BJ (cell line): ENCODE measurements around the gene PDCD10. TPM values are rescaled to one million over a fixed set of nuclear protein-coding genes. Genes with fewer than 3 reads are reported as not detected.

Source experiments
- CTCF ChIA-PET: fragments of 350-600 bp; formaldehyde crosslinking; extraction: SDS; loops from one replicate; lab custom pipeline; 2021; ENCODE audit warnings: antibody characterized with exemption, inconsistent platforms; lab: Yijun Ruan, JAX
- POLR2A ChIA-PET: fragments of 300-600 bp; sonication (Branson Sonifier 250); formaldehyde crosslinking; extraction: SDS; loops from one replicate; lab custom pipeline; 2021; ENCODE audit warnings: antibody characterized with exemption; lab: Charles Lee
- DNase-seq: peaks from one replicate; pipeline ENCODE4 v3.0.0-alpha.2; 2011; ENCODE audit warnings: low read depth
- H3K27me3 ChIP-seq: 2 replicates; pipeline ENCODE4 v1.6.0; 2011; ENCODE audit warnings: low read length; ENCODE audit not compliant: control insufficient read depth, insufficient read depth
- H3K36me3 ChIP-seq: 2 replicates; pipeline ENCODE4 v1.5.1; 2011; ENCODE audit warnings: low read length; ENCODE audit not compliant: control insufficient read depth, insufficient read depth
- H3K4me3 ChIP-seq: 2 replicates; pipeline ENCODE4 v1.5.1; 2011; ENCODE audit warnings: low read depth, mild to moderate bottlenecking, control low read depth, low read length
- polyA plus RNA-seq: library from polyadenylated mRNA; depleted of rRNA; stranded (reverse); fragments of >200 nt; gene quantifications from 2 replicates; pipeline ENCODE4 v1.2.3, GENCODE V29; 2011
- TF ChIP-seq, protein P1 (sequence below): IDR thresholded peaks from 2 replicates; pipeline ENCODE4 v1.5.1; 2011; ENCODE audit warnings: low read depth, mild to moderate bottlenecking, control low read depth, inconsistent platforms, low read length, moderate library complexity; ENCODE audit not compliant: insufficient read depth

The PDCD10 gene
- polyA plus RNA-seq, 1 experiment, result 24.4 TPM

DNA sequence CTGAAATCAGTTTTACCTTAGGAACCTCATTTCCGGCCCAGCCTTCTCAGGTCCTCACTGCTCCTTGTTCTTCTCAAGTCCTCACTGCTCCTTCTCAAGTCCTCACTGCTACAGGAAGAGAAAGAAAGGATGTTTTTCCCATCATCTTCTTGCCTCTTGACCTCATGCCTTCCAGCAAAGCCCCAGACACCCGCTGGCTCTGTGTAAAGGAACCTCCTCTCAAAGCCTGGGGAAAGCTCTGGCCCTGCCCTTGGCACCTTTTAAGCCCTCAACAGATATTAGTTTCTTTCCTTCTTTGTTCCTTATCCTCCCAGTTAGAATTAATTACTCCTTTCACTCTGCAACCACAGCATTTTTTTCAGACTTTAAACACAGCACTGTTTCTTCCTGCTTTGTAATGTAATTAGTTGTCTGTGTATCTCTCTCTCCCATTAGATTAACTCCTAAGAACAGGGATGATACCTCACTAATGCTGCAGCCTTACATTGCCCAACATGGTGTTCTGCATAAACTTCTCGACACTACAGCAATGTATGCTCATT, 76.9 kb downstream of the PDCD10 start:
- no peak for DNase-seq
- POLR2A ChIA-PET, result no interaction called here
- TF ChIP-seq, protein P1, sequence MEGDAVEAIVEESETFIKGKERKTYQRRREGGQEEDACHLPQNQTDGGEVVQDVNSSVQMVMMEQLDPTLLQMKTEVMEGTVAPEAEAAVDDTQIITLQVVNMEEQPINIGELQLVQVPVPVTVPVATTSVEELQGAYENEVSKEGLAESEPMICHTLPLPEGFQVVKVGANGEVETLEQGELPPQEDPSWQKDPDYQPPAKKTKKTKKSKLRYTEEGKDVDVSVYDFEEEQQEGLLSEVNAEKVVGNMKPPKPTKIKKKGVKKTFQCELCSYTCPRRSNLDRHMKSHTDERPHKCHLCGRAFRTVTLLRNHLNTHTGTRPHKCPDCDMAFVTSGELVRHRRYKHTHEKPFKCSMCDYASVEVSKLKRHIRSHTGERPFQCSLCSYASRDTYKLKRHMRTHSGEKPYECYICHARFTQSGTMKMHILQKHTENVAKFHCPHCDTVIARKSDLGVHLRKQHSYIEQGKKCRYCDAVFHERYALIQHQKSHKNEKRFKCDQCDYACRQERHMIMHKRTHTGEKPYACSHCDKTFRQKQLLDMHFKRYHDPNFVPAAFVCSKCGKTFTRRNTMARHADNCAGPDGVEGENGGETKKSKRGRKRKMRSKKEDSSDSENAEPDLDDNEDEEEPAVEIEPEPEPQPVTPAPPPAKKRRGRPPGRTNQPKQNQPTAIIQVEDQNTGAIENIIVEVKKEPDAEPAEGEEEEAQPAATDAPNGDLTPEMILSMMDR, result no peak
- Histone ChIP-seq H3K27me3 (no peaks in the 10 kb centered on the region), H3K36me3 (no peaks in the 10 kb centered on the region), H3K4me3 (no peak overlapping the region)
- CTCF ChIA-PET, result no interaction called here

DNA sequence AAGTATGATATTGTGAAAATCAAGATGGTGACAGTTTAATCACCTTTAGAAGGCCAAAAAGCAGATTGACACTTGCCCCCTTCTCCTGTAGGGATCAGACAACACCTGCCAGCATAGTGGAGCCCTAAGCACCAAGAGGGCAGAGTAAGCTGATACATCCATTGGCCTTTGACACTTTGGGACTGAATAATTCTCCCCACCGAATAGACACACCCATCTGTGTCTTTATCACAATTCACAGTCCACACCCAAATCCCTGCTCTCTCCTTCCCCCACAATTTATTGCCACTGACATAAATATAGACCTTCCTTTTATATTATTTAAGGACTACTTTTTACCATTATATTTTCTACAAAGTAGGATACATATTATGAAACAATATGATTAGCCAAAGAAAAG, 77.9 kb downstream of the PDCD10 start:
- POLR2A ChIA-PET, result no interaction called here
- Histone ChIP-seq H3K4me3 (no peak overlapping the region), H3K27me3 (no peaks in the 10 kb centered on the region), H3K36me3 (no peaks in the 10 kb centered on the region)
- CTCF ChIA-PET, result no interaction called here
- TF ChIP-seq, protein P1, result no peak
- DNase-seq, result no peak

DNA sequence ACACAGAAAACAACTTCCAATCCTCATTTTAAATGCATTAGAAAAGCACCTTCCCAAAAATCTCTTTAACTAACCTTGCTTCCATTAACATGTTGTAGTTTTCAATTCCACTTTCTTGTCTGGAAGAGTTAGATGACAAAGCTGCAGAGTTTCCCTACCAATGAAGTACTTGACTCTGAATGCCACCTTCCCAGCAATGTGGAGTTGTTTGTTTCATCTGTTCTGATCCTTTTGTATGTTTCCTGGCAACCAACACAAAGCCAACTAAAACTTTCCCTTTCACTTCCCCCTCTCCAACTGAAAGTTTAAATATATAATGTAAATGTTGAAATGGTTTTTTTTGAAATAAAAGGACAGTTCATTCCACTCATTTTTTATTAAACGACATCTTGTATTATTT, 80.9 kb downstream of the PDCD10 start, which contains the start of gene WDR49:
Gene WDR49, minus strand, starts transcription at position 183 of the 400 bp plus-strand sequence. CDS start 517 bp downstream, outside the sequence.
- ChIA-PET POLR2A (no interaction called here), CTCF (no interaction called here)
- DNase-seq, result no peak
- Histone ChIP-seq H3K27me3 (no peaks in the 10 kb centered on the region), H3K36me3 (no peaks in the 10 kb centered on the region), H3K4me3 (no peak within 1 kb of the TSS)
- TF ChIP-seq, protein P1, result no peak

DNA sequence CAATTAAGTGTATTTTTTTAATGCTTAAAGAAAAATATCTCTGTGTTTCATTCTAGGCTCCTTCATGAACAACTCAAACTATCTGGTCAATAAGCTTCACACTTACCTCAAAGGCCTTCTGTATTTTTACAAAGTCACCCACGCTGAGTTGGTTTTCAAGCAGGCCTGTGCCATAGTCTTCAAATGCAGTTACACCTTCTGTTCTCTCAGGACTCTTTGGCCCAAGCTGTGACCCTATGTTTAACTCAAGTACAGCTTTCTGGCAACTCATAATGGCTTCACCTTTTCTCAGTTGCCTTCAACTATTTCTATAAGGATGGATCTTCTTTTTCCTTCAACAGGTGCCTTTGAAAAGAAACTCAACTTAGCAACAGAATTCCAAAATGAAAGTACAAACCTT, 81.5 kb downstream of the PDCD10 start:
- CTCF ChIA-PET, result no interaction called here
- DNase-seq, result no peak

DNA sequence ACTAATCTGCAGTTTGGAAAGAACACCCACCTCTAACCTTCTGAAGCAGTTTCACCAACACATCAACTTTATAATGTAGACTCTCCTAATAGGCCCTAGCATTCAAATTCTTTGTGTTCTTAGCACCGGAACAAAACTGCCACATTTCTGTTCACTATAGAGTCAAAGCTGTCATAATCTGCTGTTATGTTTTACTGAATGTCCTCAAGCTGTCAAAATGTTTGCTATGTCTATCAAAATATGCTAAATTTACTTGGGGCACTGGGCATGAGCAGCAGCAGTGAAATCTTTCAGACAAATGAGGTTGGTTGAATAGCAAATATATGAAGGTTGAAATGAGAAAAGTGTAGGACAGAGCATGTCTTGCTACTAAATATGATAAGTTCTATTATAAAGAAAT, 82.9 kb downstream of the PDCD10 start:
- Histone ChIP-seq H3K4me3 (no peak overlapping the region), H3K27me3 (no peaks in the 10 kb centered on the region), H3K36me3 (no peaks in the 10 kb centered on the region)
- CTCF ChIA-PET, result no interaction called here
- DNase-seq, result no peak
- POLR2A ChIA-PET, result no interaction called here
- TF ChIP-seq, protein P1, result no peak

More for the DNA sequence above, 81.5 kb downstream of the PDCD10 start:
- POLR2A ChIA-PET, result no interaction called here
- Histone ChIP-seq H3K27me3 (no peaks in the 10 kb centered on the region), H3K36me3 (no peaks in the 10 kb centered on the region), H3K4me3 (no peak overlapping the region)
- TF ChIP-seq, protein P1, result no peak
